Measurements from ENCODE around the gene KRT72. TPM values are rescaled to one million over a fixed set of nuclear protein-coding genes. Genes with fewer than 3 reads are reported as not detected.

KRT72 gene
- total RNA-seq, 2 experiments from 2014 or later: 82.2 to 83.4 TPM

DNA sequence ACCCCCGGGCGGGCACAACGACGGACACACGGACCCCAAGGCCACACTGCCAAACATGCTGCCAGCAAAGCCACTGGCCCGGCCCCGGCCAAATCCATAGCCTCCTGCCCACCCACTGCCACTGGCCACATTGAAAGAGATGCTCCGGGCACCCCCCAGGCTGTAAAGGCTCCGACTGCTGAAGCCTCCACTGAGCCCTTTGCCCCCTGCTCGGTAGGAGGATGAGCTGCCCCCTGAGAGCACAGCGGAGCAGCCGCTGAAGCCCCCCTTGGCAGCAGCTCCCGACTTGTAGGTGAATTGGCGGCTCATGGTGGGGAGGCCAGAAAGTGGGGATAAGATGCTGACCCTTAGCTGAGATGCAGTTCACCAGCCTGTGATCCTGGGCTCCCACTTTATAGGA is 17.0 kb upstream of the KRT72 start, which contains the start of gene KRT73:
Gene KRT73 (minus strand): TSS at position 344 of the 400 bp plus-strand sequence. CDS start 35 bp downstream, at position 309.
- Histone ChIP-seq H3K4me1 (ENCODE audit: insufficient read depth, low read length) (peaks cover 67% of the 10 kb centered on the region), H3K27me3 (ENCODE audit: control insufficient read depth in 1 of 2, insufficient read depth in 2 of 2, low read length in 2 of 2) (no peaks in the 10 kb centered on the region), H3K36me3 (ENCODE audit: insufficient read depth, low read length) (no peaks in the 10 kb centered on the region), H3K27ac (ENCODE audit: low read depth in 1 of 2, low read length in 2 of 2) (no peak within 1 kb of the TSS), H3K9me3 (ENCODE audit: control insufficient read depth in 1 of 2, insufficient read depth in 1 of 2, low read length in 2 of 2) (no peaks in the 10 kb centered on the region), H3K4me3 (ENCODE audit: low read length) (no peak within 1 kb of the TSS)
- ChIA-PET POLR2A (interaction anchor here (1.0 to 1.8 kb wide), 5 partner anchors 8 to 73 kb away, joined by 3 to 6 read pairs (median 4); no protein-coding TSS in a partner anchor), CTCF (interaction anchor here (1.4 to 2.3 kb wide), 2 partner anchors 9 to 262 kb away, joined by 3 to 4 read pairs; no protein-coding TSS in a partner anchor)
- intact Hi-C loops (cut with DNase I, micrococcal nuclease): no loop called here
- Mint-ChIP-seq H3K9me3 (no peaks in the 10 kb centered on the region), H3K36me3 (ENCODE audit: low read depth) (peaks cover 20% of the 10 kb centered on the region), H3K4me3 (peak within 1 kb of the TSS; percentile 22), H3K4me1 (ENCODE audit: low read depth) (peaks cover 96% of the 10 kb centered on the region), H3K27ac (peak within 1 kb of the TSS; percentile 89), H3K27me3 (no peaks in the 10 kb centered on the region)
- ATAC-seq (ENCODE audit: poor library complexity): no peak
- DNase-seq: no peak
- TF ChIP-seq, protein P1, sequence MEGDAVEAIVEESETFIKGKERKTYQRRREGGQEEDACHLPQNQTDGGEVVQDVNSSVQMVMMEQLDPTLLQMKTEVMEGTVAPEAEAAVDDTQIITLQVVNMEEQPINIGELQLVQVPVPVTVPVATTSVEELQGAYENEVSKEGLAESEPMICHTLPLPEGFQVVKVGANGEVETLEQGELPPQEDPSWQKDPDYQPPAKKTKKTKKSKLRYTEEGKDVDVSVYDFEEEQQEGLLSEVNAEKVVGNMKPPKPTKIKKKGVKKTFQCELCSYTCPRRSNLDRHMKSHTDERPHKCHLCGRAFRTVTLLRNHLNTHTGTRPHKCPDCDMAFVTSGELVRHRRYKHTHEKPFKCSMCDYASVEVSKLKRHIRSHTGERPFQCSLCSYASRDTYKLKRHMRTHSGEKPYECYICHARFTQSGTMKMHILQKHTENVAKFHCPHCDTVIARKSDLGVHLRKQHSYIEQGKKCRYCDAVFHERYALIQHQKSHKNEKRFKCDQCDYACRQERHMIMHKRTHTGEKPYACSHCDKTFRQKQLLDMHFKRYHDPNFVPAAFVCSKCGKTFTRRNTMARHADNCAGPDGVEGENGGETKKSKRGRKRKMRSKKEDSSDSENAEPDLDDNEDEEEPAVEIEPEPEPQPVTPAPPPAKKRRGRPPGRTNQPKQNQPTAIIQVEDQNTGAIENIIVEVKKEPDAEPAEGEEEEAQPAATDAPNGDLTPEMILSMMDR (IDR thresholded peaks at IDR 0.05): no peak

DNA sequence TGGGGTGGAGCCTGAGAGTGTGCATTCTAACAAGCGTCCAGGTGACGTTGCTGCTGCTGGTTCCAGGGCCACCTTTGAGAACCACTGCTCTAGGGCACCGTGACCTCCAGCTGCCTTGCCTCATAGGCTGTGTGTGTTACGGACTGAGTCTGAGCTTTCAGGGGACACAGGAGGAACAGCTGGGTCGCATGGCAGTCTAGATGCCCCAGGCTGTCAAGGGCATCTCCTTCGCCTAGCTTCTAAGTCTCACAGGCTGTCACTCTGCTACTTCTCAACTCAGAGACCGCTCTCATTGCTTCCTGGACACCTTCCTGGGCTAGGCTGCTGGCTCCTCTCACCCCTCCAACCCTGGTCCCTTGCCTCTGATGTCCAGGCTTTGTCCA is 16.1 kb upstream of the KRT72 start:
- H3K4me1 ChIP-seq (ENCODE audit: insufficient read depth, low read length): peaks cover 75% of the 10 kb centered on the region
- Mint-ChIP-seq H3K4me3 (peak overlapping the region; percentile 22), H3K9me3 (no peaks in the 10 kb centered on the region), H3K36me3 (ENCODE audit: low read depth) (peaks cover 23% of the 10 kb centered on the region), H3K27me3 (no peaks in the 10 kb centered on the region), H3K27ac (peak overlapping the region; percentile 89), H3K4me1 (ENCODE audit: low read depth) (peaks cover 97% of the 10 kb centered on the region)
- no peak overlapping the region for H3K4me3 ChIP-seq (ENCODE audit: low read length)
- H3K27ac ChIP-seq (ENCODE audit: low read depth in 1 of 2, low read length in 2 of 2): peak overlapping the region in 1 of 2 donors; percentile 61
- intact Hi-C loops (cut with DNase I, micrococcal nuclease): no loop called here
- DNase-seq (no peak), ATAC-seq (ENCODE audit: poor library complexity) (no peak)
- no peaks in the 10 kb centered on the region for H3K9me3 ChIP-seq (ENCODE audit: control insufficient read depth in 1 of 2, insufficient read depth in 1 of 2, low read length in 2 of 2)
- H3K27me3 ChIP-seq (ENCODE audit: control insufficient read depth in 1 of 2, insufficient read depth in 2 of 2, low read length in 2 of 2): no peaks in the 10 kb centered on the region
- POLR2A ChIA-PET: interaction anchor here (0.6 to 1.7 kb wide), 5 partner anchors 16 to 74 kb away, joined by 3 to 4 read pairs (median 3); no protein-coding TSS in a partner anchor
- CTCF ChIA-PET: interaction anchor here (1.4 to 2.3 kb wide), 2 partner anchors 10 to 262 kb away, joined by 3 to 4 read pairs; no protein-coding TSS in a partner anchor
- no peaks in the 10 kb centered on the region for H3K36me3 ChIP-seq (ENCODE audit: insufficient read depth, low read length)
- TF ChIP-seq, protein P1 (IDR thresholded peaks at IDR 0.05): no peak

DNA sequence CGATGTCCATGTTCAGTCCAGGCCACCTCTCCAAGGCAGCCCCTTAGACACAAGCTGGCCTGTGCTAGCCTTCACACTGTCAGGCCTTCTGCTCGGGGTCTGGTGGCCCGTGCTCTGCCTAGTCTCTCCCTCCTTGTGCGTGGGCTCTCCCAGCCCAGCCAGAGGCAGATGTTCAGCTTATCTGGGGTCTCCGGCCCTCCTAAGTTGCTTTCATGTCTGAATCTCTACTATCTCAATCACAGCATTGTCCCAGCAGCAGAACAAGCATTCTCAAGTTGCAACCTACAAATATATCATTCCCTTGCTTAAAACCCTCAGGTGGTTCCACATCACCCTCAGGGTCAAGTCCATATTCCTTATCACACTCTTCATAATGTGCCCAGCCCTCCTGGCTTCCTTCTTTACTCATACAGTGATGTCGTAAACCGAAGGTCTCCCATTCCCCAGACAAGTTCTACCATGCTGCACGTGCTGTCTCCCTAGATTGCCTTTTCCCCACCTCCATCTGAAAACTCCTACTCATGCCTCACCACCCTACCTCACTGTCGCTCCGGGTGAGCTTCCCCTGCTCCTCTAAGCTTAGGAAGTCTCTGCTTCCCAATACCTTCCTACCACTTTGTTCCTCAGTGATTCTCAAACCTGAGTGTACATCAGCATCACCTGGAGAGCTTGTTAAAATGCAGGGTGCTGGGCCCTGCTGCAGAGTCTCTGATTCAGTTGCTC is 15.6 kb upstream of the KRT72 start:
- no peaks in the 10 kb centered on the region for H3K9me3 Mint-ChIP-seq
- H3K27ac ChIP-seq (ENCODE audit: low read depth in 1 of 2, low read length in 2 of 2): peak overlapping the region; percentile 47 to 61
- peak overlapping the region; percentile 89 for H3K27ac Mint-ChIP-seq
- ChIA-PET POLR2A (interaction anchor here (0.9 to 1.5 kb wide), 3 partner anchors 16 to 32 kb away, joined by 3 to 4 read pairs (median 3); no protein-coding TSS in a partner anchor), CTCF (interaction anchor here (1.4 to 2.3 kb wide), 2 partner anchors 10 to 263 kb away, joined by 3 to 4 read pairs; no protein-coding TSS in a partner anchor)
- ATAC-seq (ENCODE audit: poor library complexity) (no peak), DNase-seq (no peak)
- H3K4me3 Mint-ChIP-seq: peak overlapping the region; percentile 22
- H3K36me3 ChIP-seq (ENCODE audit: insufficient read depth, low read length): peaks cover 3% of the 10 kb centered on the region
- TF ChIP-seq, protein P1 (IDR thresholded peaks at IDR 0.05): no peak
- no peaks in the 10 kb centered on the region for H3K27me3 ChIP-seq (ENCODE audit: control insufficient read depth in 1 of 2, insufficient read depth in 2 of 2, low read length in 2 of 2)
- no peaks in the 10 kb centered on the region for H3K27me3 Mint-ChIP-seq
- H3K36me3 Mint-ChIP-seq (ENCODE audit: low read depth): peaks cover 27% of the 10 kb centered on the region
- H3K4me3 ChIP-seq (ENCODE audit: low read length): no peak overlapping the region
- peaks cover 100% of the 10 kb centered on the region for H3K4me1 Mint-ChIP-seq (ENCODE audit: low read depth)
- H3K9me3 ChIP-seq (ENCODE audit: control insufficient read depth in 1 of 2, insufficient read depth in 1 of 2, low read length in 2 of 2): no peaks in the 10 kb centered on the region
- intact Hi-C loops (cut with DNase I, micrococcal nuclease): no loop called here
- peaks cover 80% of the 10 kb centered on the region for H3K4me1 ChIP-seq (ENCODE audit: insufficient read depth, low read length)
